HG03354 (cell line): ENCODE data around the gene CDH23.

ENCODE experiments used
- ATAC-seq: cut with Tn5 transposase; IDR thresholded peaks from one replicate; pipeline ENCODE4 v1.9.1; 2021; ENCODE audit warnings: mild to moderate bottlenecking; ENCODE audit not compliant: unreplicated experiment, poor library complexity, severe bottlenecking

CDH23 gene

GRCh38 chr10:71475243-71475871 lies 78.6 kb downstream of the CDH23 start:
- ATAC-seq, result no peak

- ATAC-seq, result no peak
These were observed 79.7 kb downstream of the CDH23 start for GRCh38 chr10:71476228-71477011.

GRCh38 chr10:71478173-71478572 lies 81.5 kb downstream of the CDH23 start:
- ATAC-seq, result no peak

GRCh38 chr10:71478813-71479365 lies 82.2 kb downstream of the CDH23 start:
- no peak for ATAC-seq

GRCh38 chr10:71479831-71480230 lies 83.1 kb downstream of the CDH23 start:
- no peak for ATAC-seq

GRCh38 chr10:71480662-71481061 lies 83.9 kb downstream of the CDH23 start:
- ATAC-seq, result no peak

GRCh38 chr10:71481746-71482410 lies 85.2 kb downstream of the CDH23 start:
- no peak for ATAC-seq

- no peak for ATAC-seq
These were observed 85.9 kb downstream of the CDH23 start for GRCh38 chr10:71482620-71483019.

GRCh38 chr10:71483135-71483534 lies 86.4 kb downstream of the CDH23 start:
- ATAC-seq, result no peak

GRCh38 chr10:71483885-71484751 lies 87.4 kb downstream of the CDH23 start:
- no peak for ATAC-seq

- no peak for ATAC-seq
These were observed 89.9 kb downstream of the CDH23 start for GRCh38 chr10:71486484-71487114.

GRCh38 chr10:71487726-71488125 lies 91.0 kb downstream of the CDH23 start:
- no peak for ATAC-seq

- no peak for ATAC-seq
These were observed 92.4 kb downstream of the CDH23 start for GRCh38 chr10:71489077-71489476.

GRCh38 chr10:71492872-71493271 lies 96.2 kb downstream of the CDH23 start:
- no peak for ATAC-seq

GRCh38 chr10:71493741-71494140 lies 97.0 kb downstream of the CDH23 start:
- ATAC-seq, result no peak

GRCh38 chr10:71494476-71494875 lies 97.8 kb downstream of the CDH23 start:
- no peak for ATAC-seq

- no peak for ATAC-seq
These were observed 98.3 kb downstream of the CDH23 start for GRCh38 chr10:71494980-71495381.

GRCh38 chr10:71496927-71497762 lies 100.4 kb downstream of the CDH23 start:
- ATAC-seq, result no peak
